Esophagus squamous epithelium (tissue), 4 donors: Measurements from ENCODE around the gene KLK11.

Source experiments
- CTCF ChIP-seq, 6 experiments: fragments of 450-650 bp in 4 of 6; fragments of 200-600 bp in 2 of 6; sonication (generic) in 2 of 6; IDR thresholded peaks; one replicate each; pipeline ENCODE4 v1.5.1; 2016 to 2019; ENCODE audit warnings: antibody characterized with exemption in 6 of 6, mild to moderate bottlenecking in 4 of 6, moderate library complexity in 4 of 6
- POLR2A ChIP-seq, 4 donors: fragments of 450-650 bp; IDR thresholded peaks; one replicate each; pipeline ENCODE4 v1.6.1; 2017; ENCODE audit warnings: antibody characterized with exemption in 4 of 4, mild to moderate bottlenecking in 4 of 4, moderate library complexity in 3 of 4

GRCh38 chr19:51019544-51019925 is 6.9 kb downstream of the KLK11 start, which contains the start of gene KLK10:
- TF ChIP-seq POLR2A (IDR thresholded peaks at IDR 0.05): no peak
- TF ChIP-seq CTCF (IDR thresholded peaks at IDR 0.05): no peak
